MCF 10A (cell line): ENCODE measurements around the gene GAS6. TPM values are rescaled to one million over a fixed set of nuclear protein-coding genes. Genes with fewer than 3 reads are reported as not detected.

Experiments used
- BruUV-seq: library from RNA; stranded (reverse); fragments of 400-500 nt; replicated peaks from 2 replicates; lab custom pipeline; 2021; lab: Mats Ljungman, UMichigan
- CTCF ChIA-PET: fragments of 300-600 bp; sonication (Branson Sonifier 250); formaldehyde crosslinking; extraction: SDS; loops from one replicate; lab custom pipeline; 2021; ENCODE audit warnings: antibody characterized with exemption, inconsistent platforms; lab: Yijun Ruan, JAX
- POLR2A ChIA-PET: fragments of 300-600, 350-650 bp; sonication (Branson Sonifier 250); formaldehyde crosslinking; extraction: SDS; loops from one replicate; lab custom pipeline; 2020; ENCODE audit warnings: antibody characterized with exemption, inconsistent platforms; lab: Yijun Ruan, JAX
- DNase-seq: peaks from one replicate; pipeline ENCODE4 v3.0.0-alpha.2; 2018; ENCODE audit not compliant: unreplicated experiment
- H3K27ac Mint-ChIP-seq: one replicate; pipeline ENCODE4 v1.8.0; 2022; ENCODE audit warnings: mild to moderate bottlenecking, low read depth, mixed read lengths; ENCODE audit not compliant: unreplicated experiment
- H3K27me3 Mint-ChIP-seq: one replicate; pipeline ENCODE4 v1.8.0; 2022; ENCODE audit warnings: mixed read lengths; ENCODE audit not compliant: insufficient read depth, unreplicated experiment
- H3K36me3 Mint-ChIP-seq: one replicate; pipeline ENCODE4 v1.8.0; 2022; ENCODE audit warnings: mild to moderate bottlenecking, moderate library complexity, mixed read lengths; ENCODE audit not compliant: insufficient read depth, unreplicated experiment
- H3K4me1 Mint-ChIP-seq: one replicate; pipeline ENCODE4 v1.8.0; 2022; ENCODE audit warnings: mixed read lengths; ENCODE audit not compliant: insufficient read depth, unreplicated experiment
- H3K4me3 Mint-ChIP-seq: one replicate; pipeline ENCODE4 v1.8.0; 2022; ENCODE audit warnings: mild to moderate bottlenecking, moderate library complexity, mixed read lengths; ENCODE audit not compliant: unreplicated experiment
- H3K9me3 Mint-ChIP-seq: one replicate; pipeline ENCODE4 v1.8.0; 2022; ENCODE audit warnings: mixed read lengths; ENCODE audit not compliant: unreplicated experiment
- intact Hi-C: fragments of 100-400 bp; cut with micrococcal nuclease; formaldehyde crosslinking; loops from 2 replicates; pipeline ENCODE4 v1.14.1; 2022
- total RNA-seq: library from RNA; stranded (reverse); gene quantifications from 2 replicates; pipeline ENCODE4 v1.2.3, GENCODE V29; 2022
- TF ChIP-seq, protein P1 (sequence below): fragments of 200-600 bp; IDR thresholded peaks from one replicate; pipeline ENCODE4 v1.8.0; 2022; ENCODE audit warnings: antibody characterized with exemption, mild to moderate bottlenecking; ENCODE audit not compliant: unreplicated experiment

The GAS6 gene
- total RNA-seq, 1 experiment from 2014 or later = 92.3 TPM

DNA sequence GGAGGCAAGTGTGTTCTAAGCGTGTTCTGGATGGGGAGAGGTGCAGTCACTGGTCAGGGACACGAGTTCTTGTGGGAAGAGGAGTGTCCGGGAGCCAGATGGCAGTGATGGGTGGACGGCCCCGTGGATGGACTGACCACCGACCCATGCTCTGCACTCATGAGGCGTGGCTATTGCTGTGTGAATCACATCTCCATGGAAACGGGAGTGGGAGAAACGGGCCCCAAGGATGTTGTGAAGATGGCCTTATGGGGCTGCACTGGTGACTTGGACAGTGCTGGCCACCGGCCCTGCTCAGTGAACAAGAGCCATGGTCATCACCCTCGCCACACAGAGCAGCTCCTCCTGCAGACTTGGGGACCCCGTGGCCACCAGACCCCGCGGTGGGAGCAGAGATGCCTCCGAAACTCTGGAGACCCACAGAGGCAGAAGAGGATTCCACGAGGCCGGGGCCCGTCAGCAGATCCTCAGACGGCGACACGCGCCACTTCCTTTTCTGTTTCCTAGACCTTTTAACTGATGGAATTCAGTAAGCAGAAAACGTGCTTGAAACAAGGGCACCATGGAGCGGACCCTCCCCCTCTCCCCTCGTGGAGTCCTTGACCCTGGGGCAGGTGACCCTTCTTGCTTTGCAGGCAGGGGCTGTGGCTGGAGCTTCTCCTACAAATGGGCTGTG, 47.5 kb downstream of the GAS6 start:
- H3K4me1 Mint-ChIP-seq = peaks cover 33% of the 10 kb centered on the region
- H3K36me3 Mint-ChIP-seq = peaks cover 25% of the 10 kb centered on the region
- peak overlapping the region; percentile 71 for H3K27ac Mint-ChIP-seq
- TF ChIP-seq, protein P1, sequence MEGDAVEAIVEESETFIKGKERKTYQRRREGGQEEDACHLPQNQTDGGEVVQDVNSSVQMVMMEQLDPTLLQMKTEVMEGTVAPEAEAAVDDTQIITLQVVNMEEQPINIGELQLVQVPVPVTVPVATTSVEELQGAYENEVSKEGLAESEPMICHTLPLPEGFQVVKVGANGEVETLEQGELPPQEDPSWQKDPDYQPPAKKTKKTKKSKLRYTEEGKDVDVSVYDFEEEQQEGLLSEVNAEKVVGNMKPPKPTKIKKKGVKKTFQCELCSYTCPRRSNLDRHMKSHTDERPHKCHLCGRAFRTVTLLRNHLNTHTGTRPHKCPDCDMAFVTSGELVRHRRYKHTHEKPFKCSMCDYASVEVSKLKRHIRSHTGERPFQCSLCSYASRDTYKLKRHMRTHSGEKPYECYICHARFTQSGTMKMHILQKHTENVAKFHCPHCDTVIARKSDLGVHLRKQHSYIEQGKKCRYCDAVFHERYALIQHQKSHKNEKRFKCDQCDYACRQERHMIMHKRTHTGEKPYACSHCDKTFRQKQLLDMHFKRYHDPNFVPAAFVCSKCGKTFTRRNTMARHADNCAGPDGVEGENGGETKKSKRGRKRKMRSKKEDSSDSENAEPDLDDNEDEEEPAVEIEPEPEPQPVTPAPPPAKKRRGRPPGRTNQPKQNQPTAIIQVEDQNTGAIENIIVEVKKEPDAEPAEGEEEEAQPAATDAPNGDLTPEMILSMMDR = no peak
- H3K9me3 Mint-ChIP-seq = no peaks in the 10 kb centered on the region
- ChIA-PET CTCF (interaction anchor here (0.7 to 1.3 kb wide), 8 partner anchors 74 to 412 kb away, joined by 3 to 12 read pairs (median 3); no protein-coding TSS in a partner anchor), POLR2A (interaction anchor here (1.0 to 1.1 kb wide), 2 partner anchors 21 to 130 kb away, joined by 3 to 6 read pairs; no protein-coding TSS in a partner anchor)
- no peak for DNase-seq
- intact Hi-C loops = loop anchor here (2.0 kb wide), 2 partner anchors 88 to 410 kb away; no protein-coding TSS in a partner anchor
- H3K27me3 Mint-ChIP-seq = no peaks in the 10 kb centered on the region
- no TSS peak for BruUV-seq
- no peak overlapping the region for H3K4me3 Mint-ChIP-seq

DNA sequence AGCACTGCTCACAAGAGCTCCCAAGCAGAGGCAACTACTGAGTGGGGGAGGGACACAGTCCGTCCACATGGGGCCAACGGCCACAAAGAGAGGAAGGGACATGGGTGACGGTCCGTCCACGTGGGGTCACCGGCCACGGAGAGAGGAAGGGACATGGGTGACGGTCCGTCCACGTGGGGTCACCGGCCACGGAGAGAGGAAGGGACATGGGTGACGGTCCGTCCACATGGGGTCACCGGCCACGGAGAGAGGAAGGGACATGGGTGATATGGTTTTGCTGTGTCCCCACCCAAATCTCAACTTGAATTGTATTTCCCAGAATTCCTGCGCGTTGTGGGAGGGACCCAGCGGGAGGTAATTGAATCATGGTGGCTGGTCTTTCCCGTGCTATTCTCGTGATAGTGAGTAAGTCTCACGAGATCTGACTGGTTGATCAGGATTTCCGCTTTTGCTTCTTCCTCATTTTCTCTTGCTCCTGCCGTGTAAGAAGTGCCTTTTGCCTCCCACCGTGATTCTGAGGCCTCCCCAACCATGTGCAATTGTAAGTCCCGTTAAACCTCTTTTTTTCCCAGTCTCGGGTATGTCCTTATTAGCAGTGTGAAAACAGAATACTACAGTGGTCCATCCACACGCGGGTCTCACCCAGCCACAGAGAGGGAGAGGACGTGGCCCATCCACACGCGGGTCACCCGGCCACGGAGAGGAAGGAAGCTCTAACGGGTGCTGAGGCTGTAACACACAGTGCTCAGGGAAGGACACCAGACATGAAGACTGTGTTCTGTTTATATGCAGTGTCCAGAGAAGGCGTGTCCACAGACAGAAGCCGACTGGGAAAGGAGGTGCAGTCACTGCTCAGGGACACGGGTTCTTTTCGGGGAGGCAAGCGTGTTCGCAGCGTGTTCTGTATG, 48.5 kb downstream of the GAS6 start:
- Mint-ChIP-seq H3K4me1 (peaks cover 26% of the 10 kb centered on the region), H3K9me3 (no peaks in the 10 kb centered on the region), H3K27ac (peak overlapping the region; percentile 71), H3K4me3 (no peak overlapping the region), H3K36me3 (peaks cover 15% of the 10 kb centered on the region), H3K27me3 (no peaks in the 10 kb centered on the region)
- ChIA-PET POLR2A (interaction anchor here (1.1 kb wide), 1 partner anchor 200 kb away, joined by 4 read pairs; no protein-coding TSS in a partner anchor), CTCF (interaction anchor here (1.0 kb wide), 1 partner anchor 89 kb away, joined by 5 read pairs; no protein-coding TSS in a partner anchor)
- DNase-seq = no peak
- intact Hi-C loops = loop anchor here (2.0 kb wide), 2 partner anchors 89 to 411 kb away; no protein-coding TSS in a partner anchor
- no TSS peak for BruUV-seq
- TF ChIP-seq, protein P1 = no peak

DNA sequence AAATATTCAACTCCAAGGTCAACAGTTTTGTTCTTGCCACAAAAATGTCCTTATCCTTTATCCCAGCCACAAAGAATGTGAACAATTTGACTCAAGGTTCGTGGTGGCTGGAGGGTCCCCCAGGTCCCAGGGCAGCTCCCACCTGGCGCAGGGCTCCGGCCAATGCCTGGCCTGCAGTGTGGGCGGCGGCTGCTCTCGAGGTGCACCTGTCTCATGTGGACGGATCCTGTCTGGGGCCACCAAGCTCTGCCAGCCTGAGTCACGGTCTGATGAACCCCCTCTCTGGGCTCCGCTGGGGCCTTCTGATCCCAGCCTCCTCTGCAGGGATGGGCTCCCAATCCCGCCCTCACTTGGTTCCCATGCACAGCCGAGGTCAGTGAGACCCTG, 49.4 kb downstream of the GAS6 start:
- H3K36me3 Mint-ChIP-seq = peaks cover 8% of the 10 kb centered on the region
- no peak for DNase-seq
- H3K27me3 Mint-ChIP-seq = no peaks in the 10 kb centered on the region
- no peak overlapping the region for H3K27ac Mint-ChIP-seq
- H3K4me3 Mint-ChIP-seq = no peak overlapping the region
- intact Hi-C loops = no loop called here
- POLR2A ChIA-PET = interaction anchor here (0.5 to 1.1 kb wide), 2 partner anchors 11 to 201 kb away, joined by 3 to 4 read pairs; no protein-coding TSS in a partner anchor
- H3K4me1 Mint-ChIP-seq = peaks cover 26% of the 10 kb centered on the region
- no peaks in the 10 kb centered on the region for H3K9me3 Mint-ChIP-seq
- TF ChIP-seq, protein P1 = no peak
- CTCF ChIA-PET = interaction anchor here (0.9 to 1.0 kb wide), 4 partner anchors 26 to 133 kb away, joined by 5 to 7 read pairs (median 5); no protein-coding TSS in a partner anchor
- BruUV-seq = no TSS peak
